GM18909 (cell line): Measurements from ENCODE around the gene CTIF.

Source experiments
- ATAC-seq: cut with Tn5 transposase; IDR thresholded peaks from one replicate; pipeline ENCODE4 v1.9.1; 2021; ENCODE audit warnings: mild to moderate bottlenecking; ENCODE audit not compliant: unreplicated experiment, poor library complexity

Gene CTIF

GRCh38 chr18:48548921-48549320 lies 10.1 kb downstream of the CTIF start:
- no peak for ATAC-seq

- ATAC-seq: no peak
Observed at GRCh38 chr18:48550101-48550729, 11.4 kb downstream of the CTIF start.

GRCh38 chr18:48551100-48551499 lies 12.3 kb downstream of the CTIF start:
- ATAC-seq: no peak

- ATAC-seq: no peak
Observed at GRCh38 chr18:48552130-48552529, 13.3 kb downstream of the CTIF start.

- ATAC-seq: no peak
Observed at GRCh38 chr18:48553236-48553635, 14.4 kb downstream of the CTIF start.

- no peak for ATAC-seq
Observed at GRCh38 chr18:48554610-48555400, 16.0 kb downstream of the CTIF start.

- no peak for ATAC-seq
Observed at GRCh38 chr18:48555465-48555995, 16.7 kb downstream of the CTIF start.

GRCh38 chr18:48557640-48558174 lies 18.9 kb downstream of the CTIF start:
- ATAC-seq: no peak

GRCh38 chr18:48558248-48558647 lies 19.4 kb downstream of the CTIF start:
- ATAC-seq: no peak

- no peak for ATAC-seq
Observed at GRCh38 chr18:48560491-48560890, 21.7 kb downstream of the CTIF start.

- no peak for ATAC-seq
Observed at GRCh38 chr18:48562075-48562474, 23.2 kb downstream of the CTIF start.

GRCh38 chr18:48563027-48563426 lies 24.2 kb downstream of the CTIF start:
- no peak for ATAC-seq

- no peak for ATAC-seq
Observed at GRCh38 chr18:48564139-48564538, 25.3 kb downstream of the CTIF start.

GRCh38 chr18:48565105-48565504 lies 26.3 kb downstream of the CTIF start:
- no peak for ATAC-seq

- no peak for ATAC-seq
Observed at GRCh38 chr18:48566589-48566988, 27.8 kb downstream of the CTIF start.

GRCh38 chr18:48567388-48567787 lies 28.6 kb downstream of the CTIF start:
- ATAC-seq: no peak

GRCh38 chr18:48569139-48569914 lies 30.5 kb downstream of the CTIF start:
- no peak for ATAC-seq

- ATAC-seq: no peak
Observed at GRCh38 chr18:48569915-48570264, 31.1 kb downstream of the CTIF start.

- ATAC-seq: no peak
Observed at GRCh38 chr18:48570313-48570712, 31.5 kb downstream of the CTIF start.

GRCh38 chr18:48571639-48572384 lies 33.0 kb downstream of the CTIF start:
- no peak for ATAC-seq
